HG03039 (cell line): Measurements from ENCODE around the gene MBTD1.
"Not testable (repeated sequence)": the region's sequence is repeated elsewhere in the genome, so short reads cannot be mapped to it uniquely, and the experiment has no call there.

ENCODE experiments used
- ATAC-seq: cut with Tn5 transposase; IDR thresholded peaks from one replicate; pipeline ENCODE4 v1.9.1; 2021; ENCODE audit warnings: mild to moderate bottlenecking, moderate library complexity; ENCODE audit not compliant: unreplicated experiment

Gene MBTD1

DNA sequence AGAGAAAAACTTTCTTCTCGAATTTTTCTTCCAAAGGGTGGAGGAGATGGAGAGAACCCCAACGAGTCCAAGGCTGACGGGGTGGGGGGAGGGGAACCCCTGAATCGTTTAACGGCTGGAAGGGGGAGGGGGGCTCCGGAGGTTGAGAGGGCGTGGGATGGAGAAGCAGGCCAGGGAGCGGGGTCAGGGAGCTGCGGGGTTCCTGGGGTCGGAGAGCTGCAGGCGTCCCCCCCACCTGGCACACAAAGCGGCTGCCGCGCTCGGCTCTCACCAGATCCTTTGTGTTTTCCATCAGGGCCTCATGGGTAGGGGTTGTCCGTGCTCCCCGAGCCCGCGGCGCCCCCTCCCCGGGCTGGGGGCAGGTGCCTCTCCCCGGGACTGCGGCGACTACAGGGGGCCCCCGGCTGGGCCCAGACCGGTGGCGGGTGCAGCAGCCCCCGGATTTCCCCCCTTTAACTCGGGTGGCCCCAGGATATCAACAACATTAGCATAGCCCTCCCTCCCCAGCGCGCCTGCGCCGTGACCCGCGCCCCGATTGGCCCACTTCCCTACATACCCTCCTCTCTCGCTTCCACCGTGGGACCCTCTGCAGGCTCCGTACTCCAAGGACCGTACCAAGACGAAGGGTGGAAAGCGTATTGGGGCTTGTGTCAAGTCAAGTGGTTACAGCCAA is at the start of gene MBTD1:
Gene MBTD1 (minus strand): TSS at position 486 of the 673 bp plus-strand sequence. CDS start 34,888 bp downstream, outside the sequence.
- peak; percentile 79 for ATAC-seq

DNA sequence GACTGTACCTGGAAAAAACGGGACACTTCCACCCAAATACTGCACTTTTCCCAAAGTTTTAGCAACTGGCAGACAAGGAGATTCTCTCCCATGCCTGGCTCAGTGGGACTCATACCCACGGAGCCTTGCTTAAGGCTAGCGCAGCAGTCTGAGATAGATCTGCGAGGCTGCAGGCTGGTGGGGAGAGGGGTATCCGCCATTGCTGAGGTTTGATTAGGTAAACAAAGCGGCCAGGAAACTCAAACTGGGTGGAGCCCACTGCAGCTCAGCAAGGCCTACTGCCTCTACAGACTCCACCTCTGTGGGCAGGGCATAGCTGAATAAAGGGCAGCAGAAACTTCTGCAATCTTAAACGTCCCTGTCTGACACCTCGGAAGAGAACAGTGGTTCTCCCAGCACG is 45.3 kb upstream of the MBTD1 start:
- ATAC-seq = no peak

DNA sequence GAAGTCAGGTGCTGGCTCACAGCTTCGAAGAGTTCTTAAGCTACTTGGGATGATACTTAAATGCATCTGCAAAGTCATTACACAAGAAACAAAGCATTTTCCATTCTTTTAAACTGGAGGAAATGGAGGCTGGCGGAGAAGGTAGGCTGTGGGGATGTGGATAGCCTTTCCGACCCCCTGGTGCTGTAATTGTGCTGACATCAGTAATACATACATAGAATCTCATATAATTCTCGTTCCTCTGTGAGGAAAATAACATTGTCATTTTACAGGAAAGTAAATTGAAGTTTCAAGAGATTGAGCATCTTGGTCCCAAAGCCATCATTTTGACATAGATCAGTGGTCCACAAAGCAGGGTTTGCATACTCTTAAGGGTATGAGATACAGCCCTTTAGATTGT is 40.0 kb upstream of the MBTD1 start:
- no peak for ATAC-seq

DNA sequence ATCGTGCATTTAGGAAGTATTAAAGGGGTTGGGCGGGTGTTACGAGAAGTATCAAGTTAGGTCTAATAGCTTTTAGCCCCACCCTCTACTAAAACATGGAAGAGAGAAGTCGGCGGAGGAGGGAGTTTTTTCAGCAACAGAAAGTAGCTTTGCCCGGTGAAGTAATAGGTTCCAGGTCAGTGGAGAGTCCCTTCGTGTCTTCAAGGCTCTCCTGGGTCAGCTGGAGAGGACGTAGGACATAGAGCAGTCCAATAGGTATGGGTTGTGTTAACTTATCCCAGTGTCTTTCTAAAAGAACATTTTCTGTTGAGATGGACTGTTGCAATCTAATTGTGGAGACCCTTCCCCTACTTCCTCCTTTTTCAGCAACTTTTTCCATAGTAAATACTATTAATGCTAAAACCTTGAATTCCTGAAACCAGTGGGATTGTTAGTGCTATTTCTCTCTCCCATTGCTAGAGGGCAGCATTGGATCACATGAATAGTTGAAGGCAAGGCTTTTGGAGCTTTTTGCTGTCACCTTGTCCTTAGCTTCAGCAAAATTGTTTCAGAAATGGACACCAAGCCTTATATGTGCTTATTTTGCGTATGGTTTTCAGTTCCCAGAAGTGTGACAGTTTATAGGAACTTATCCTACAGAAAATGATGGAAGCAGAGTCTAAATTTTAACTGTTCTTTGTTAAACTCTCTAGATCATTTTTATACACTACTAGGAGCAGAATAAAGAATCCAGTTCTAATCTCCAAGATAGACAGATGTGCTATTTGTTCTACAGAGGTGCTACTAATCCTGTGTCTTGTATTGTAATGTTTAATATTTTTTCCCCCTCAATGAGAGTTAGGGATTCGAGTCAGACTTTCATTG is 38.9 kb upstream of the MBTD1 start:
- ATAC-seq = no peak

DNA sequence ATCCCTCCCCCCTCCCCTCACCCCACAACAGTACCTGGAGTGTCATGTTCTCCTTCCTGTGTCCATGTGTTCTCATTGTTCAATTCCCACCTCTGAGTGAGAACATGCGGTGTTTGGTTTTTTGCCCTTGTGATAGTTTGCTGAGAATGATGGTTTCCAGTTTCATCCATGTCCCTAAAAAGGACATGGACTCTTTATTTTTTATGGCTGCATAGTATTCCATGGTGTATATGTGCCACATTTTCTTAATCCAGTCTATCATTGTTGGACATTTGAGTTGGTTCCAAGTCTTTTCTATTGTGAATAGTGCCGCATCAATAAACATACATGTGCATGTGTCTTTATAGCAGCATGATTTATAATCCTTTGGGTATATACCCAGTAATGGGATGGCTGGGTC is 34.5 kb upstream of the MBTD1 start:
- not testable (repeated sequence) for ATAC-seq

DNA sequence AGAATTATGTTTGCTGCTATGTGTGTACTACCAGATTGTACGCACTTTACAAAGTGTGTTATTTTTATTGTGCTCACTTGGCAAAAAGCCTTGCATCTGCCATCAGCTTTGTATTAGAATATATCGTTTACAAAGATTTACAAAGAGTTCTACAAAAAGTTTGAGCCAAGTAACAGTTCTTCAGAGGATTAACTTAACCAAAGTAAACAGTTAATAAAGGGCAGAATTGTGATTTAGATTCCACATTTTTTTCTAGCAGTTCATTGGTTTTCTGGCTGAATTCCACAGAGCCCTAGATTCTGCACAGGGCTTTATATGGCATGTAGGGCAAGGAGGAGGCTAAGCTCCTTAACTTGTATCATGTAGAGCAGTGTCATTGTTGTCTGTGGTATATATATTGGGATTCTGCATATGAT is 29.9 kb upstream of the MBTD1 start:
- no peak for ATAC-seq

DNA sequence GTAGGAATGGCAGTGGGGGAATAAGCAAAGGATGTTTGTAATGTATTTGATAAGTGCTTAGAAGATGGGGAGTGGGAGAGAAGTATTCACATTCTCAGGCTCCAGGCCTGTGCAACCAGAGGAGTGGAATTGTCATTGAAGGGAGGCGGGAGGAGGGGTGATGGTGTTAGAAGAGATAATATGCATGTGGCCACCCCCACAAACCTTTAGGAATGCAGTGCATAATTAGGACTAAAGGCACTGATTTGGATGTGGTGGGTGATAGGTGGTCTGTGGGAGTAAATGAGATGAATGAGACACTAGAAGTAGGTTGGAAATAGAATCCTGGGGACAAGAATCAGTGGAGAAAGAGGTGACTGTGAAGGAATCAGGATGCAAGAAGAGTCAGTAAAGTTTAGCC is 27.6 kb upstream of the MBTD1 start:
- no peak for ATAC-seq

DNA sequence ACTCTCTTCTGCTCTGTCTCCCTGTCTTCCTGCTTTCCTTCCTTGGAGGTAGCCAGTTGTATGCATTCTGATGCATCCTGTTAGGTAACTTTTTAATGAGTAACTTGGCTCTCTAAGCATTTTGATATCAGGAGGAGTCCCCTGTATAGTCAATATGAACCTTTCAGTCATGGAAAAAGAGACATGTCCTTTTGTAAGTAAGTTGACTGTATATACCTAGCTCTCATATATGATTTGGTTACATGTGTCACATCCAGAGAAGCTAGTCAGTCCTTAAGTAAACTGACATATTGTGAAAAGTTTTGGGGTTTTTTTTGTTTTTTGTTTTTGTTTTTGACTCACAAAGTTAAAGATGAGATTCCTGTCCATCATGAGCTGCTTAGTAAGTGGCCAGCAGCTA is 19.3 kb upstream of the MBTD1 start:
- no peak for ATAC-seq

DNA sequence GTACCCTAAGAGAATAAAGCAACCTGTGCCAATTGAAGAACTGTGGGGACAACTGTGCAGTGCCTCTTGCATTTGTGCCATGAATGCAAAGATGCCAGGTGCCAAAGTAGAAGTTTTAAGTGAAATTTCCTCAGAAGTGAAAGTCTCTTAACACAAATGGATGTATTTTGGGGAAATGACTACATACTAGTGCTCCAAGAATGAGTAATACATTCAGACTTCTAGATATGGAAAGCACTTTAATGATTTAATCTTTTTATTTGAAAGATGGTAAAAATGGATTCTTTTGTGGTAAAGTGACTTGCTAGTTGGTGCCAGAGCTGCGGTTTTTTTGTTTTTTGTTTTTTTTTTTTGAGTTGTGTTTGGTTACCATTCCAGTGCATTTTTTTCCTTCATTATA is 15.5 kb upstream of the MBTD1 start:
- no peak for ATAC-seq

DNA sequence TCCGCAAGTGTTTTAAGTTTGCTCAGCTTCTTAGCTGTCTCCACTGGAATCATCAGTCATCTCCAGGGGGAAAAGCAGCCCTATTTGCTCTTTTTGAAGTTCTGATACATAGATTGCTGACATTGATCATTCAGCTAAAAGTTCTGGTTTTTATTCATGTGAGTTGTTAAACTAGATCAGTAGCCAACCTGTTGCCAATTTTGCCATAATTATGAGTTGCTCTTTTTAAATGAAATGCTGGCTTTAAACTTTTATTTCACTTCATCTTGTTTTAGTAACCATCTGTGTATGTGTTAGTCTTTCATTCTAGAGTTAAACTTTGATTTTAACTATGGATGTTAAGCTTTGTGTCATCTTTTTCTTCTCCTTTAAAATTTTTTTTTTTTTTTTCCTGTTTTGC is 13.0 kb upstream of the MBTD1 start:
- ATAC-seq = no peak

DNA sequence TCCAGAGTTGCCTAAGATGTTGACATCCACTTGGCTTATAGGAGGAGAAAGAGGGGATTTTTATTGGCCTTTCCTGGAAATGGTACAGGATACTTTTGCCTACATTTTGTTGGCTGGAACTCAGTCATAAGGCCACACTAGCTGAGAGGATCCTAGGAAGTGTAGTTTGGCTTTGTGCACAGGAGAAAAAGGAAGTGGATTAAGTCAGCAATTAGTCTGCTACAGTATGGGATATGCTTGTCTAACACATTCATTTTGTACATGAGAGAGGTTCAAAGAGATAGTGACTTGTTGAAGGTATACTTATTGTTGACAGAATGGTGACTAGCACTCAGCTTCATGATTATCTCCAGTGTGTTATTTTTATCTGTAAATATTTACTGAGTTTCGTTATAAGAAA is 10.8 kb upstream of the MBTD1 start:
- no peak for ATAC-seq

DNA sequence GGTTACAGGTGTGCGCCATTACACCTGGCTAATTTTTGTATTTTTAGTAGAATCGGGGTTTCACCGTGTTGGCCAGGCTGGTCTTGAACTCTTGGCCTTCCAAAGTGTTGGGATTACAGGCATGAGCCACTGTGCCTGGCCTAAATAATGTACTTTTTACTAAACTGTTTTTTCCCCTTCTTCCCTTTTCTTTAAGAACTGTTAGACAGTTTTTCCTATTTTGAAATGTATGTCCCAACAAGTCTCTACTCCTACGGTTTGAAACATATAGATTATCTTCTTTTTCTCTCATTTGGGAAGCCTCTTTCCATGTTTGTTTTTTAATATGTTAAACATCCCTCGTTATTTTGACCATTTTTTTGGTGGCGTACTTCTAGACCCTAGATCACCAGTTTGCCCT is 10.1 kb upstream of the MBTD1 start:
- ATAC-seq = no peak

DNA sequence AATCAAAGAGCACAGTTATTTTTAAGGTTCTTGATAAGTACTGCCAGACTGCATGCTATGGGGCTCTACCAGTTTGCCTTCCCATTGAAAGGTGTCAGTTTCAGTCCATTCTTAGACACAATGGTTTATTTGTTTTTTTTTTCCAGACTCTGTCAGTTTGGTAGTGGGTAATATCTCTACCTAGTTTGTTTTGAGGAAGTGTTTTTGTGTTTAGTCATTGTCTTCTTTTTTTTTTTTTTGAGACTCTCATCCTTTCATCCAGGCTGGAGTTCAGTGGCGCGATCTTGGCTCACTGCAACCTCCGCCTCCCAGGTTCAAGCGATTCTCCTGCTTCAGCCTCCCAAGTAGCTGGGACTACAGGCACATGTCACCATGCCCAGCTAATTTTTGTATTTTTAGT is 4.6 kb upstream of the MBTD1 start:
- not testable (repeated sequence) for ATAC-seq

DNA sequence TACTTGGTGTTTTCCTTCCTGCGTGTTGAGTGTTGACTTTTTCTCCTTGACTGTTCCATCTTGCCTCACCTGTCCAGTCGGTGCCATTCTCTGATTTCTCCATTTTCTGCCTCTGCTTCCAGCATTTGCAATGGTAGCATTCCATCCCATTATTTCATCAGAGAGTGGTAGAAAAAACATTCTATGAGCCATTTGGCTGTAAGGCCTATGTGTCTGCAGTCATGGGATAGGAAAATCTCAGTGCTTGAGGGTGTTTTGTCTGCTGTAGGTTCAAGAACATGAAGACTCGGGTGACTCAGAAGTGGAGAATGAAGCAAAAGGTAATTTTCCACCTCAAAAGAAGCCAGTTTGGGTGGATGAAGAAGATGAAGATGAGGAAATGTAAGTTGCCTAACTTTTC is 3.2 kb upstream of the MBTD1 start:
- ATAC-seq = no peak

DNA sequence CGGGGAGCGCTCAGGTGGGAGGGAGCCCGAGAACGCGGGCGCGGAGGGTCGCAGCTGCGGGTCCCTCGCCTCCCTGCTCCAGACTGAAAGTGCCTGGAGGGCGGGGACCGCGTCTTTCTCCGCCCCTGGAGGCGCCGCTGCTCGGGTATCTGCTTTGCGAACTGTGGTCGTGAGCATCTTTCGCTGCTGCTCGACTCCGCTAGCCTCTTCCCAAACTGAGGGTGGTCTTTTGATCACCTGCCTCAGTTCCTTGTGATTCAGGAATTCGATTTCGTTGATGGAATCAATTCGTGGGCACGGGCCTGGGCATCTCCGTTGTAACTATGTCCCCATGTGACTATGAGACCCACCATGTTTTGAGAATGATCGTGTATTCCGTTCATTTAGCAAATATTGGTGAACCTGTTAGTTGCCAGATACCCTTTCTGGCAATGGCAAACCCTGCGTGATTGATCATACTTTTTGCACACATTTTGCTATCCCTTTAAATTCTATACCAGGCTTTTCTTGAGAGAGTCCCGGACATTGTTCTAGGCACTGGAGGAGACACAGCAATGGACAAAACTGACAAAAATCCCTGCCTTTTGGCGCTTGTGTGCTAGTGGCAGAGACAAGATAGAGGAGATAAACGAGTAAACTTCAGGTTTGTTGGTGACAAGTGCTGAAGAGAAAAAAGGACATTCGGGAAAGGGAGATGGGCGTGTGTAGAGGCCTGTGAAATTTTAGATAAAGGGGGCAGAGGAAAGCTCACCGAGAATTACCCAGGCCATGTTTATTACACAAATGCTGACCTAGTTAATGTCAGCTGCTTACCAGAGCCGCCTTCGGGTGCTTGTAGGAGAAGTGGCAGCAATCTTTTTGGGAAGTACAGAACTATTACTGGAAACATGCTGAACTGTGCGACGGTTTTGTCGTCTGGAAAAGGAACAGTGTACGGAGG is 1.4 kb upstream of the MBTD1 start:
- ATAC-seq = no peak

DNA sequence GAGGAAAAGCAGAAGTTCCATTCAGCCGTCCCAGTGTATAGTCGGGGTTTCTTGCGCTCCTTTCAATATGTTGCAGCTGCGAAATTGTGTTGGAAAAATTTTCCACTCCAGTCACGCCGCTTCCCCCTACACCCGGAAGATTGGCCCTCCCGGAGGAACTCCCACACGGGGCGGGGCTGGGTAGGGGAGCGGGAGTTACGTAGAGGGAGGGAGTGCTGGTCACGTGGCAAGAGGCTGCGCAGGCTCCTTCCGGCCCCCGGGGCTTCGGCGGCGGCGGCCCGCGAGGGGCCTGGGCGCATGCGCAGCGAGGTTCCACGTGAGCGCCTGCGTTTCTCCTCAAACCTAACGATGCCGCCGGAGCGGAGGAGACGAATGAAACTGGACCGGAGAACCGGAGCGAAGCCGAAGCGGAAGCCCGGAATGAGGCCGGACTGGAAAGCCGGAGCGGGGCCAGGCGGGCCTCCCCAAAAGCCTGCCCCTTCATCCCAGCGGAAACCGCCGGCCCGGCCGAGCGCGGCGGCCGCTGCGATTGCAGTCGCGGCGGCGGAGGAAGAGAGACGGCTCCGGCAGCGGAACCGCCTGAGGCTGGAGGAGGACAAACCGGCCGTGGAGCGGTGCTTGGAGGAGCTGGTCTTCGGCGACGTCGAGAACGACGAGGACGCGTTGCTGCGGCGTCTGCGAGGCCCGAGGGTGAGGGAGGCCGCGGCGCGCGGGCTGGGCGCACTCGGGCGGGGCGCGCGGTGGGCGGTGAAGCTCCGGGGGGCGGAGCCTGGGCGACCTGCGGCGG is 581 bp upstream of the MBTD1 start, which contains the start of gene UTP18:
Gene UTP18 (plus strand): TSS at position 310 of the 787 bp plus-strand sequence. CDS start 39 bp downstream, at position 349.
- peak; percentile 72 for ATAC-seq

DNA sequence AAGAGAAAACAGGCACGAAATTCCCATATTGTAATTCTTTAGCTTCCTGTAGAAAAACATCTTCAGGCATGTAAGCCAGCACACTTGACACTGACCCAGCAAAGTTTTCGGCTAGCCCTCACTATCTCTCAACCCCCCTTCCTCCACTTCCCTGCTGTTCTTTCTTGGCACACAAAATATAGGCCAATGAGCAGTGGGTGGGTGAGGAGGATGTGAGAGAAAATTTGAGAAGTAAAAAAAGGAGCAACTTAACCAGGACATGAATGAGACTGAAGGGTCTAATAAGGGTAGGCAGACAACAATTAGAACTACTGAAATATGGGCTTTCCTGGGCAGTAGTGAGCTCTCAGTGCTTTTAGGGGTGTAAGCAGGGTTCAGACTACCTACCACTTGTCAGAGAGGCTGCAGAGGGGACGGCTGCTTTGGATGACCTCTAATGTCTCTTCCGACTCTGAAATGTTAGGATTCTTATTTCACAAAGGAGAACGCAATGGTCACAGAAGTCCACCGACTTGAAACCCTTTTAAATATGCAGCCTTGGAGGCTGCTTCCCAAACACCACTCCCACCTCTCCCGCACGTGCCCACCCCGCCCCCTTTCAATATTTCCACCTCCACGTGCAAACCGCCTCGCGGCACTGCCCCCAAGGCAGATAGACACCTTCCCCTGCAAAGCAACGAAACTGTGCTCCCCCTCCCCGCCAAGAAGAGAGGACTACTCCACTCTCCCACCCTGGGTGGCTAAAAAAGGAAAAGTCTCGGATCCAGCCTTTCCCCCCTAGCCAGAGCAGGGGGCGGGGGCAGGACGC is 889 bp downstream of the MBTD1 start:
- no peak for ATAC-seq

DNA sequence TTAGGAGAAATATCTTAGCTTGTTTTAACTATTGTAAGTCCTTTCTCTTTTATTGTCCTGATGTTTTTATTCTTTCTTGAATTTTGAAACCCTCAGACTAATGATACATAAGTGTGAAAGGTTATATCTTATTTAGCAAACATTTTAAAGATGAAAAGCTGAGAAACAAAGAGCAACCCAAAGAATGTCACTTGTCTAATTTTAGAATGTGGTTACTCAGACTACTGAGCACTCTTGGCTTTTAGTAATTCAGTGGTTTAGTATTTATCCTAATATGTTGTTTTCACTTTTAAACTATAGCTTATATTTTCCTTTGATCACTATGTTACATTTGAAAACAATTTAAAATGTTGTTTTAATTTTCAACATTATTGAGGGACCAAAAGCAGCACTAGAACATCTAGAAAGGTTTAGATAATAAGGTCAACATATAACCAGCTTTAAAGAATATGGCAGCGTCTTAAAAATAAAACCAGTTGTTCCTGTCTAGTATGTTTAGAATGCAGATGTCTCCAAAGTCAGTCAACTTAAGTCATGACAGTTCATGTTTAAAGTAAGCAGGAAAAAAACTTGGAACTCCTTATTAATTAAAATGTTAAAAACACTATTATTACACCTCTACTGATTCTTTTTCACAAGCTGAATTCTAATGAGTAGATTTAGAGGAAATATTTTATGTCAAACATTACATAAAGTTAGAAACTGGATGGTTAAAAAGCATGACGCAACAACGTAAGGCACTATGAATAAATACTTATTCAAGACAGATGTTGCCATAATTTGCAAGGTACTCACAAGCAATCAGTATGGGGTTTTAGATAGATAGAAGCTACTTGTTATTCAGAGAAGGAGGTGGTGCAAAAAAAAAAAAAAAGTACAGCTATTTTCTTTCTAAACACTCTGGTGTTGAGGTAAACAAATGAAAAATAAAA is 2.4 kb downstream of the MBTD1 start:
- ATAC-seq = no peak
